SK-N-SH treated with all-trans-retinoic acid at 6 μM for 48 hours (cell line): ENCODE results near the gene PRKD3.

Experiments
- BACH2 ChIP-seq: fragments of 250-450 bp; sonication (Bioruptor Pico); IDR thresholded peaks from 2 replicates; pipeline ENCODE4 v1.9.0; 2021; ENCODE audit warnings: mild to moderate bottlenecking, borderline replicate concordance
- CSRNP3 ChIP-seq: fragments of 250-450 bp; sonication (Bioruptor Pico); IDR thresholded peaks from 2 replicates; pipeline ENCODE4 v1.5.1; 2021; ENCODE audit warnings: mild to moderate bottlenecking, moderate library complexity
- PATZ1 ChIP-seq: fragments of 250-450 bp; sonication (Bioruptor Pico); IDR thresholded peaks from 2 replicates; pipeline ENCODE4 v1.8.0; 2020; ENCODE audit warnings: mild to moderate bottlenecking, moderate library complexity, borderline replicate concordance
- PPARA ChIP-seq: fragments of 250-450 bp; sonication (Bioruptor Pico); IDR thresholded peaks from 2 replicates; pipeline ENCODE4 v1.5.0; 2020; ENCODE audit warnings: mild to moderate bottlenecking, borderline replicate concordance
- TSHZ2 ChIP-seq: fragments of 250-450 bp; sonication (Bioruptor Pico); IDR thresholded peaks from 2 replicates; pipeline ENCODE4 v1.5.0; 2020; ENCODE audit warnings: mild to moderate bottlenecking, moderate library complexity

- TF ChIP-seq PATZ1 (CRISPR knock-in tag), result no peak
- TF ChIP-seq CSRNP3 (CRISPR knock-in tag), result no peak
- no peak for TF ChIP-seq PPARA
- no peak for TF ChIP-seq BACH2 (CRISPR knock-in tag)
- TF ChIP-seq TSHZ2, result no peak
These were observed 11.0 kb upstream of the PRKD3 start for GRCh38 chr2:37335604-37336003.
